ENCODE data around the gene LYRM7.

GRCh38 chr5:131165119-131165727 is 5.5 kb upstream of the LYRM7 start, which contains the start of gene HINT1:
- TF ChIP-seq POLR2A (IDR thresholded peaks at IDR 0.05; ENCODE audit: low read length) (peak; percentile 91), GATA1 (IDR thresholded peaks at IDR 0.05; ENCODE audit: low read depth, low read length) (no peak)
